HCT116 (cell line): ENCODE results near the gene ZP1. TPM values are rescaled to one million over a fixed set of nuclear protein-coding genes. Genes with fewer than 3 reads are reported as not detected.

Experiments used
- ATAC-seq: fragments of 200-7000 bp; cut with Tn5 transposase; 2 replicates; pipeline ENCODE4 v1.9.1; 2020; ENCODE audit warnings: mild to moderate bottlenecking, moderate library complexity
- BruUV-seq: library from RNA; stranded (reverse); fragments of 400-500 nt; replicated peaks from 2 replicates; lab custom pipeline; 2021; lab: Mats Ljungman, UMichigan
- CTCF ChIA-PET: fragments of 300-600 bp; sonication (Branson Sonifier 250); formaldehyde crosslinking; loops from one replicate; lab custom pipeline; 2021; ENCODE audit warnings: antibody characterized with exemption; lab: Charles Lee
- POLR2A ChIA-PET: fragments of 300-600, 350-600 bp; sonication (Branson Sonifier 250); formaldehyde crosslinking; loops from one replicate; lab custom pipeline; 2021; ENCODE audit warnings: antibody characterized with exemption; lab: Charles Lee
- RAD21 ChIA-PET, 2 experiments: fragments of 300-600 bp; sonication (Branson Sonifier 250); formaldehyde crosslinking; loops; one replicate each; lab custom pipeline; 2023; ENCODE audit warnings: low total read pairs in 2 of 2; ENCODE audit not compliant: uncharacterized antibody in 2 of 2, unreplicated experiment in 2 of 2, low non-redundant PET in 1 of 2; lab: Charles Lee
- DNase-seq: peaks from one replicate; pipeline ENCODE4 v3.0.0-alpha.2; 2010; ENCODE audit warnings: low read depth, low spot score
- H2AFZ ChIP-seq: fragments of 200-600 bp; shearing (Covaris generic), sonication (generic); 2 replicates; pipeline ENCODE4 v1.6.1; 2017; ENCODE audit warnings: low read depth, mixed run types, mixed read lengths, antibody characterized with exemption, low read length; ENCODE audit not compliant: poor library complexity, severe bottlenecking
- H3K27ac ChIP-seq: 2 replicates; pipeline ENCODE4 v1.5.1; 2012; ENCODE audit warnings: low read depth, low read length
- H3K27me3 ChIP-seq: fragments of 200-600 bp; sonication (generic); 2 replicates; pipeline ENCODE4 v1.6.1; 2016; ENCODE audit warnings: mixed run types, low read length, mixed read lengths; ENCODE audit not compliant: insufficient read depth
- H3K36me3 ChIP-seq, 2 experiments: fragments of 200-500 bp in 1 of 2; fragments of 200-600 bp in 1 of 2; sonication (Bioruptor generic) in 1 of 2; sonication (generic) in 1 of 2; 2 replicates each; pipeline versions ENCODE4 v1.5.1 to v1.6.1; 2014 to 2016; ENCODE audit warnings: low read length in 2 of 2, inconsistent platforms in 1 of 2, mixed read lengths in 1 of 2, mixed run types in 1 of 2; ENCODE audit not compliant: insufficient read depth in 2 of 2, control insufficient read depth in 1 of 2
- H3K4me1 ChIP-seq, 2 experiments: fragments of 200-600 bp in 1 of 2; sonication (generic) in 1 of 2; 2 replicates each; pipeline versions ENCODE4 v1.5.1 to v1.6.1; 2012 to 2017; ENCODE audit warnings: low read length in 2 of 2, inconsistent platforms in 1 of 2, mild to moderate bottlenecking in 1 of 2, mixed read lengths in 1 of 2, mixed run types in 1 of 2, moderate library complexity in 1 of 2; ENCODE audit not compliant: insufficient read depth in 2 of 2, control insufficient read depth in 1 of 2
- H3K4me2 ChIP-seq: fragments of 200-600 bp; sonication (generic); 2 replicates; pipeline ENCODE4 v1.6.1; 2017; ENCODE audit warnings: mixed run types, low read length, mixed read lengths
- H3K4me3 ChIP-seq, 2 experiments: fragments of 200-600 bp in 1 of 2; sonication (generic) in 1 of 2; replicated peaks in 1 of 2; 2 replicates each; pipeline ENCODE4 v1.5.1; 2011 to 2016; ENCODE audit warnings: low read length in 2 of 2, control low read depth in 1 of 2, low read depth in 1 of 2, mild to moderate bottlenecking in 1 of 2, mixed read lengths in 1 of 2, mixed run types in 1 of 2
- H3K79me2 ChIP-seq: fragments of 200-600 bp; sonication (generic); 2 replicates; pipeline ENCODE4 v1.6.1; 2017; ENCODE audit warnings: mild to moderate bottlenecking, mixed run types, low read length, moderate library complexity, mixed read lengths; ENCODE audit not compliant: insufficient read depth
- H3K9ac ChIP-seq: fragments of 200-600 bp; sonication (generic); 2 replicates; pipeline ENCODE4 v1.6.1; 2016; ENCODE audit warnings: low read length, mixed read lengths
- H3K9me2 ChIP-seq: fragments of 200-600 bp; sonication (generic), shearing (Covaris generic); 2 replicates; pipeline ENCODE4 v1.6.1; 2017; ENCODE audit warnings: mixed run types, mild to moderate bottlenecking, moderate library complexity; ENCODE audit not compliant: insufficient read depth
- H3K9me3 ChIP-seq, 2 experiments: fragments of 200-500 bp in 1 of 2; fragments of 200-600 bp in 1 of 2; sonication (Bioruptor generic) in 1 of 2; sonication (generic) in 1 of 2; 2 replicates each; pipeline ENCODE4 v1.6.1; 2014 to 2017; ENCODE audit warnings: low read length in 2 of 2, mixed read lengths in 2 of 2, inconsistent platforms in 1 of 2, low read depth in 1 of 2, mild to moderate bottlenecking in 1 of 2, mixed run types in 1 of 2, moderate library complexity in 1 of 2; ENCODE audit not compliant: control insufficient read depth in 1 of 2, insufficient read depth in 1 of 2
- H4K20me1 ChIP-seq: fragments of 200-600 bp; sonication (generic), shearing (Covaris generic); 2 replicates; pipeline ENCODE4 v1.6.1; 2017; ENCODE audit warnings: mixed run types, mild to moderate bottlenecking, moderate library complexity; ENCODE audit not compliant: insufficient read depth
- ATF3 ChIP-seq: IDR thresholded peaks from 2 replicates; pipeline ENCODE4 v1.6.1; 2012
- CBX3 ChIP-seq: IDR thresholded peaks from 2 replicates; pipeline ENCODE4 v1.6.1; 2012; ENCODE audit warnings: low read depth
- CEBPB ChIP-seq: IDR thresholded peaks from 2 replicates; pipeline ENCODE4 v1.6.1; 2012; ENCODE audit warnings: low read depth
- EGR1 ChIP-seq: IDR thresholded peaks from 2 replicates; pipeline ENCODE4 v1.6.1; 2012; ENCODE audit warnings: low read depth
- ELF1 ChIP-seq: IDR thresholded peaks from 2 replicates; pipeline ENCODE4 v1.6.1; 2012; ENCODE audit warnings: low read depth, borderline replicate concordance
- EZH2 ChIP-seq: fragments of 200-600 bp; sonication (generic); IDR thresholded peaks from 2 replicates; pipeline ENCODE4 v1.6.1; 2017; ENCODE audit warnings: antibody characterized with exemption, mixed run types
- FOSL1 ChIP-seq: IDR thresholded peaks from 2 replicates; pipeline ENCODE4 v1.6.1; 2012; ENCODE audit warnings: low read depth
- MAX ChIP-seq: IDR thresholded peaks from 2 replicates; pipeline ENCODE4 v1.6.1; 2012
- POLR2A ChIP-seq: IDR thresholded peaks from 2 replicates; pipeline ENCODE4 v1.7.0; 2011; ENCODE audit warnings: borderline replicate concordance; ENCODE audit not compliant: insufficient read depth, insufficient read length; ENCODE audit errors: extremely low read depth
- POLR2AphosphoS5 ChIP-seq: IDR thresholded peaks from 2 replicates; pipeline ENCODE4 v1.6.1; 2011; ENCODE audit warnings: mild to moderate bottlenecking, low read depth, low read length, moderate library complexity
- RAD21 ChIP-seq: IDR thresholded peaks from 2 replicates; pipeline ENCODE4 v1.6.1; 2012; ENCODE audit warnings: low read depth, mild to moderate bottlenecking
- REST ChIP-seq: IDR thresholded peaks from 2 replicates; pipeline ENCODE4 v1.6.1; 2012; ENCODE audit warnings: low read depth
- SIN3A ChIP-seq: IDR thresholded peaks from 2 replicates; pipeline ENCODE4 v1.6.1; 2012; ENCODE audit warnings: low read depth
- SP1 ChIP-seq: IDR thresholded peaks from 2 replicates; pipeline ENCODE4 v1.6.1; 2012; ENCODE audit warnings: low read depth
- SRF ChIP-seq: IDR thresholded peaks from 2 replicates; pipeline ENCODE4 v1.6.1; 2012; ENCODE audit warnings: low read depth
- TCF7L2 ChIP-seq: IDR thresholded peaks from 2 replicates; pipeline ENCODE4 v1.7.0; 2011; ENCODE audit warnings: borderline replicate concordance, inconsistent platforms; ENCODE audit not compliant: insufficient read depth, insufficient read length; ENCODE audit errors: extremely low read depth
- YY1 ChIP-seq: IDR thresholded peaks from 2 replicates; pipeline ENCODE4 v1.6.1; 2011; ENCODE audit warnings: low read length, low read depth, moderate library complexity, mild to moderate bottlenecking; ENCODE audit not compliant: insufficient replicate concordance; ENCODE audit errors: extremely low read depth
- ZBTB33 ChIP-seq: IDR thresholded peaks from 2 replicates; pipeline ENCODE4 v1.6.1; 2011; ENCODE audit warnings: mild to moderate bottlenecking, low read length, moderate library complexity; ENCODE audit not compliant: insufficient replicate concordance; ENCODE audit errors: extremely low read depth
- ZFX ChIP-seq: fragments of 450-650 bp; IDR thresholded peaks from 2 replicates; pipeline ENCODE4 v1.6.1; 2017
- ZNF274 ChIP-seq: fragments of 200-500 bp; sonication (Bioruptor generic); IDR thresholded peaks from 2 replicates; pipeline ENCODE4 v1.6.1; 2014; ENCODE audit warnings: mild to moderate bottlenecking, low read depth, low read length, inconsistent platforms
- intact Hi-C: fragments of 100-400 bp; cut with micrococcal nuclease; formaldehyde crosslinking; loops from 2 replicates; pipeline ENCODE4 v1.10.0; 2022
- total RNA-seq: library from RNA; stranded (reverse); gene quantifications from one replicate; pipeline ENCODE4 v1.2.1, GENCODE V29; 2021; ENCODE audit not compliant: unreplicated experiment

The ZP1 gene
- total RNA-seq, 1 experiment from 2014 or later: not detected

- H3K36me3 ChIP-seq: peaks cover 17 to 27% of the 10 kb centered on the region in 2 experiments; a peak in 3 of 4 replicates
- H3K4me2 ChIP-seq: peak overlapping the region; percentile 87
- H3K9me2 ChIP-seq: no peaks in the 10 kb centered on the region
- intact Hi-C loops: no loop called here
- H4K20me1 ChIP-seq: no peaks in the 10 kb centered on the region; the same call in 1 of the 2 replicates
- no peak; the same call in 1 of the 2 replicates for ATAC-seq
- RAD21 ChIA-PET: no interaction called here
- POLR2A ChIA-PET: interaction anchor here (0.7 to 1.3 kb wide), 2 partner anchors 10 to 18 kb away, joined by 4 read pairs; no protein-coding TSS in a partner anchor
- H2AFZ ChIP-seq: no peak overlapping the region
- CTCF ChIA-PET: interaction anchor here (2.3 kb wide), 1 partner anchor 9 kb away, joined by 8 read pairs; no protein-coding TSS in a partner anchor
- BruUV-seq: no TSS peak
- H3K4me1 ChIP-seq: peaks cover 10 to 19% of the 10 kb centered on the region in 2 experiments
- no peaks in the 10 kb centered on the region for H3K9me3 ChIP-seq
- H3K4me3 ChIP-seq: peak overlapping the region; percentile 84 to 92
- peaks cover 50% of the 10 kb centered on the region for H3K79me2 ChIP-seq
- no peak for TF ChIP-seq SIN3A
- no peak for TF ChIP-seq ZBTB33
- no peak for TF ChIP-seq REST
- TF ChIP-seq ZNF274: no peak
- TF ChIP-seq POLR2A: no peak
- no peak for TF ChIP-seq TCF7L2
- TF ChIP-seq SRF: no peak
- no peak for TF ChIP-seq ELF1
- no peak for TF ChIP-seq EZH2
- TF ChIP-seq ZFX: no peak
- no peak for TF ChIP-seq MAX
- TF ChIP-seq CEBPB: no peak
- TF ChIP-seq RAD21: no peak
- no peak; the same call in 1 of the 2 replicates for TF ChIP-seq FOSL1
- no peak for TF ChIP-seq SP1
- TF ChIP-seq CBX3: no peak
- no peak for TF ChIP-seq POLR2AphosphoS5
- no peak for TF ChIP-seq ATF3
- no peak for TF ChIP-seq YY1
- TF ChIP-seq EGR1: no peak
- H3K27ac ChIP-seq: peak overlapping the region; percentile 90
- H3K27me3 ChIP-seq: no peaks in the 10 kb centered on the region
- H3K9ac ChIP-seq: peak overlapping the region; percentile 98
- no peak for DNase-seq
Measured at GRCh38 chr11:60905551-60906113, 38.3 kb downstream of the ZP1 start.
